ENCODE data around the gene DEFB128.
"Not testable (repeated sequence)": the region's sequence is repeated elsewhere in the genome, so short reads cannot be mapped to it uniquely, and the experiment has no call there.

Gene DEFB128

DNA sequence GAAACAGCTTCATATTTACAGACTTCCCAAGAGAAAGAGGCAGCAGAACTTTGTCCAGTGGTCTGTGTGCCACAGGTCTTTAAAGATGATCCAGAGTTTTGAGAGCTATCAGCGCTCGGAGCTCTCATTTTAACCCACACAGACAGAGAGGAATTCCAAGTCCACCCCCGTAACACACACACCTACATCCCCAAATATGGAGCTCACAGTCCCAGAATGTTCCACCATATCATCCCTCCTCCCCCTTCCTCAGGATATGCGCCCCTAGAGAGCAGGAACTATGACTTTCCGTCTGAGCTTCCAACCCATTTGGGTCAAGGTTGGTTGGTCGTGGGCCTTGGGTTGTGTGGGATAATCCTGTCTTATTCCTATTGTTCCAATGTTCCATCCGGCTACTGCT, at the start of gene DEFB128:
DEFB128 (minus strand) TSS at position 101 of the 400 bp plus-strand sequence; CDS start at position 13, 88 bp downstream.
- DNase-seq: no peak

DNA sequence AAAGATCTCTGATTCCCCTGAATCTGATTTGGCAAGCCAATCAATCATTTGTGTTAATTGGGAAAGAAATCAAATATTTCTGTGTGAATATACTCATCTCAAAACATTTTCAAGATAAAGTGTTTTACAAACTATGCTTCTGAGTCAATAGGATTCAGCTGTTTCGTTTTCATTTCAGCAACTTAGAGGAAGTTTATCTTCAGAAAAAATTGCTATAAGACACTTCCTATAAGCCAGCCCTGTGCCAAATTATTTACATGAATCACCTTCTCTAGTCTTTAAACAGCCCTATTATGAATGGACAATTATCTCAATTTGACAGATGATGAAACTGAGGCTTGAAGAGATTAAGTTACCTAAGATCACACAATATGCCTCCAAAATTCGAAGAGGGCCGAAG, 48.4 kb upstream of the DEFB128 start:
- peak; percentile 40 for DNase-seq

DNA sequence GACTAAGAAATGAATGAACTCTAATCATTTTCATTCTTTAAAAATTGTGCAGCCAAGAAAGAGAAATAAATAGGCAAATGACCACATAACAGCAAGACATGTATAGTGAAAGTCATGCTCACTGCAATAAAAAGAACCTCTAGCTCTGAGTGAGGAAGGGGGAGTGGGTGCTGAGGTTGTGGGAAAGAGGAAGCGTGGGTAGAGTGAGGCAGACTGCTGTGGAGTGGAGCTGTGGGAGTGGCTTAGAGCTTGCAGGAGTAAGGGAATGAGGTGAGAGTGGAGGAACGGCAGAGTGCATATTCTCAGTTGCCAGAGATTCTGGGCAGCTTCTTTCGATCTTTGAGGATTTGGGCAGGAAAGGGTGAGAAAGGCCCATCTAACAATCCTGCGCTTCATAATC, 48.0 kb upstream of the DEFB128 start:
- peak; percentile 40 for DNase-seq

DNA sequence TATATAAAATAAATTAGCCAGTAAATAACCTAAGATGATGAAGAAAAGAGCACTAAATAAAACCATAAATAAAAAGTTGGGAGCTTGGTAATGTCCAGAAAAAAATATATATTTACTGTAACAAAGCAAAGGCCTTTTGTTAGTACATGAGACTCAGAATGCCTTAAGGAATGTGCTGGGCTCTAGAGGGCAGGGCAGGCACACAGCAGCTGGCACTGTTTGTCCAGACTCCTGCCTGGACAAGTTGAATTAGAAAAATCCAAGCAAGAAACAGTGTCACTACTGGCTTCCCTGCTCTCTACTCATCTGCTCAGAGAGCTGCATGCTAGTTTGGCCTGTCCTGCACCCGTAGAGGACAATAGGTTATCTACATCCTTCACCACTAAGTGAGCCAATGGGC, 46.4 kb upstream of the DEFB128 start:
- DNase-seq: no peak

DNA sequence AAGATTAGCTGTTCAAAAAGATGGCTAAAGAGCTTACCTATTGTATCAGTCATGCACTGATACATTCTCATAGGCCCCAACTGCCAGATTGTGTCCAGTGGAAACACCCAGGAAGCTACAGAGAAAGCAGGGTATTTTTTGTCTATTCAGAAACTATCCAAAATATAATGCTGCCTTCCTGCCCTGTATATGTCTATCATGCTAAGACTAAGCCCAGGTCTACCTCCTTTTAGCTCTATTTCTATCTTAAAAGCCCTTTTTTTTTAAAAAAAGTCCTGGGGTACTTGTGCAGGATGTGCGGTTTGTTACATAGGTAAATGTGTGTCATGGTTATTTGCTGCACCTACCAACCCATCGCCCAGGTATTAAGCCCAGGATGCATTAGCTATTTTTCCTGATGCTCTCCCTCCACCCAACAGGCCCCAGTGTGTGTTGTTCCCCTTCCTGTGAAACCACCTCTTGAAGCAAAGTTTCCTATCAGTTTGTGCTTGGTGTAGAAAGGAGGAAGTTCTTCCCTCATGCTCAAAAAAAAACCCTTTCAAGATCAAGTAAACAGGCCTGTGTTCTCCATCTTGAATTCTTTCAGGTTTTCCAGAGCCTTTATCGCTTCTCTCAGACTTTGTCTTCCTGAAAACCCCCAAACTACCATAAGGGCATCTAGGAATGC, 38.1 kb upstream of the DEFB128 start:
- DNase-seq: no peak

DNA sequence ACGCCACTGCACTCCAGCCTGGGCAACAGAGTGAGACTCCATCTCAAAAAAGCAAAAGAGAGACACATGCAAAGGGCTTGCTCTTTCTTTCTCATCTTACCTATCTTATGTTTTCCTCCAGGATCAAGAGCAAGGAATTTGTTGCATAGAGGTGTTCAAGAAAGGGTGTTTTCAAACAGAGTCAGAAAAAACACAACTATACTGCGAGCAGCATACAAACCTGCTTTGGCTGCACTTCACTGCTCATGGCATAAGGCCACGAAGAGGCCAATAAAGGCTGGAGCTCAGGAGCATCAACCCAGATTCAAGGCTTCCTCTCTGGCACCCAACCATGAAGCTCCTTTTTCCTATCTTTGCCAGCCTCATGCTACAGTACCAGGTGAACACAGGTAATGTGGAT, 37.4 kb upstream of the DEFB128 start, which contains the start of gene DEFB129:
DEFB129 (plus strand) TSS at position 301 of the 400 bp plus-strand sequence; CDS start at position 332, 31 bp downstream.
- DNase-seq: no peak

DNA sequence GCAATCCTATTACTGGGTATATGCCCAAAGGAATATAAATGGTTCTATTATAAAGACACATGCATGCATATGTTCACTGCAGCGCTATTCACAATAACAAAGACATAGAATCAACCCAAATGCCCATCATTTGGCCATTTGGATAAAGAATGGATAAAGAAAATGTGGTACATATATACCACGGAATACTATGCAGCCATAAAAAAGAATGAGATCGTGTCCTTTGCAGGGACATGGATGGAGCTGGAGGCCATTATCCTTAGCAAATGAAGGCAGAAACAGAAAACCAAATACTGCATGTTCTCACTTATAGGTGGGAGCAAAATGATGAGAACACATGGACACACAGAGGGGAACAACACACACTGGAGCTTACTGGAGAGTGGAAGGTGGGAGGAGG, 36.4 kb upstream of the DEFB128 start:
- not testable (repeated sequence) for DNase-seq

DNA sequence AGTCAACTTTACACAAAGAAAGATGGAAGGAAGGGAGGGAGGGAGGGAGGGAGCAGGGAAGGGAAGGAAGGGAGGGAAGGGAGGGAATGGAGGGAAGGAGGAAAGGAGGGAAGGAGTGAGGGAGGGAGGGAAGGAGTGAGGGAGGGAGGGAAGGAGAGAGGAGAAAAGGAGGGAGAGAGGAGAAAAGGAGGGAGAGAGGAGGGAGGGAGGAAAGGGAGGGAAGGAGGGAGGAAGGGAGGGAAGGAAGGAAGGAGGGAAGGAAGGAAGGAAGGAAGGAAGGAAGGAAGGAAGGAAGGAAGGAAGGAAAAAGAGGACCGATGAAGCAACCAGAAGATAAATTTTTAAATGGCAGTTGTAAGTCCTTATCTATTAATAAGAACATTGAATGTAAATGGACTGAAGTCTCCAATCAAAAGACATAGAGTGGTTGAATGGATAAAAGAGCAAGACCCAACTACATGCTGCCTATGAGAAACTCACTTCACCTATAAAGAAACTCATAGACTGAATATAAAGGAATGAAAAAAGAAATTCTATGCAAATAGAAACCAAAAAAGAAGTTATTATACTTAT, 31.8 kb upstream of the DEFB128 start:
- DNase-seq: no peak

DNA sequence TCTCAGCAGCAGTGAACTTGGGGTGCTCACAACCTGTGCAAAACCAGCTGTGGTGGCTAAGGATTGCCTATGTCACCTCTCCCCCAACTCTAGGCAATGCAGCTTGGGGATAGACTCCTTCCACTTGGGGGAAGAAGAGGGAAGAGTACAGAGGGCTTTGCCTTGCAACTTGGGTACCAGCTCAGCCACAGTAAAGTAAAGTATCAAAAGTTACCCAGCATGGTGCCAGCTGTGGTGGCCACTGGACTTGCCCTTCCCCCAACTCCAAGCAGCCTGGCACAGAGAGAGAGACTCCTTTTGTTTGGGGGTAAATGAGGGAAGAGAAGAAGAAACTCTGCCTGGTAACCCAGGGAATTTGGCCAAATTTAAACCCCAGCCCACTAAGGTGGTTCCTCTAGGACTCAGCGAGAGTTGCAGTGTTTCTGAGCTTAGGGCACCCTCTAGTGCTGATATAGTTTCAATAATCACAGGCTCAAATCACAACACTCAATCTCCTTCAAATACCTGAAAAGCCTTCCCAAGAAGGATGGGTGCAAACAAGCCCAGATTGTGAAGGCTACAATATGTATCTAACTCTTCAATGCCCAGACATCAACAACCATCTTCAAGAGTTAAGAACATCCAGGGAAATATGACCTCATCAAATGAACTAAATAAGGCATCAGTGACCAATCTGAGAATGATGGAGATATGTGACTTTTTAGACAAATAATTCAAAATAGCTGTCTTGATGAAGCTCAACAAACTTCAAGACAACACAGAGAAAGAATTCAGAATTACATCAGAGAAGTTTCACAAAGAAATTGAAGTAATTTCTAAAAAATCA, 30.0 kb upstream of the DEFB128 start:
- DNase-seq: no peak

DNA sequence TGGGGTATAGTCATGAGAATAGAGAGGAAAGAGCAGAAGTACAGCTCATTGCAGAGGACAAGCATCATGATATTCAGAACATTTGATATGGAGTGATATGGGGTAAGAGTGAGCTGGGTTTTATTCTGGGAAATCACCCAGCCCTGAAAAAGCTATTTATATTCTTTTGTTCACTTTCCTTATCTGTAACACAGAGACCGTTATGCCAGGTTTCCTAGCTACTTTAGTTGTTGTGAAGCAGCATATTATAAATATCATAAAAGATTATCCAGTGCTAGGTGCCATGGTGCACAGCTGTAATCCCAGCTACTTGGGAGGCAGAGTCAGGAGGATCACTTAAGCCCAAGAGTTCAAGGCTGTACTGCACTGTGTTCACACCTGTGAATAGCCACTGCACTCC, 27.8 kb upstream of the DEFB128 start:
- DNase-seq: no peak

DNA sequence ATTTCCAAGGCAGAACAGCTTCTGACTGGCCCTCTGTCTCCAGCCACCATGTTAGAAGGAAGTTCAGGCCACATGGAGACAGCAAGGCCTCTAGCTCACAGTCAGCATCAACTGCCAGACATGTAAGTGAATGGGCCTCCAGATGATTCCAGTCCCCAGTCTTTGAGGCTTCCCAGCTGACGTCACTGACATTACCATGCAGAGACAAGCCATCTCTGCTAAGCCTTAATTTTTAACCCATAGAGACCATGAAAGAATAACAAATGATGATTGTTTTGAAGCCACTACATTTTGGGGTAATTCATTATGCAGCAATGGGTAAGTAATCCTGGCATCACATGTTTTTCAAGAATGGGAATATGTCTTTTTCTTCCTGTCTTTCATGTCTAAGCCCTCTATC, 26.3 kb upstream of the DEFB128 start:
- DNase-seq: no peak

DNA sequence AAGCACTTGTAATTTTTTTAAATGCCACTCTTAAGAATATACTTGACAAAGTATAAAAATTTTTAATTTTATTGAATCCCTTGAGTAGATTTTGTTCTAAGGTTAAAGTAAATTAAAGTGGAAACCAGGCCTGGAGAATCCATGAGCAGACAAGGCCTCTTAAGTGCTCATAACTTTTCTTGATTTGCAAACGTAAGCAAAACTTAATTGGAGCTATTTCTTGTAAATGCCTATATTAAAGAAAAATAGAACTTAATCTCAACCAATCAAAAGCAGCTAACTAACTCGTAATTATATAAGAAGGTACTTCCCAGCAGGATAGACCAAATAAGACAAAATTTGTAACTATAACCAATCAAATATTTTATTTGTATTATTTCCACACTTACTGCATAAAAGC, 24.9 kb upstream of the DEFB128 start:
- no peak for DNase-seq

DNA sequence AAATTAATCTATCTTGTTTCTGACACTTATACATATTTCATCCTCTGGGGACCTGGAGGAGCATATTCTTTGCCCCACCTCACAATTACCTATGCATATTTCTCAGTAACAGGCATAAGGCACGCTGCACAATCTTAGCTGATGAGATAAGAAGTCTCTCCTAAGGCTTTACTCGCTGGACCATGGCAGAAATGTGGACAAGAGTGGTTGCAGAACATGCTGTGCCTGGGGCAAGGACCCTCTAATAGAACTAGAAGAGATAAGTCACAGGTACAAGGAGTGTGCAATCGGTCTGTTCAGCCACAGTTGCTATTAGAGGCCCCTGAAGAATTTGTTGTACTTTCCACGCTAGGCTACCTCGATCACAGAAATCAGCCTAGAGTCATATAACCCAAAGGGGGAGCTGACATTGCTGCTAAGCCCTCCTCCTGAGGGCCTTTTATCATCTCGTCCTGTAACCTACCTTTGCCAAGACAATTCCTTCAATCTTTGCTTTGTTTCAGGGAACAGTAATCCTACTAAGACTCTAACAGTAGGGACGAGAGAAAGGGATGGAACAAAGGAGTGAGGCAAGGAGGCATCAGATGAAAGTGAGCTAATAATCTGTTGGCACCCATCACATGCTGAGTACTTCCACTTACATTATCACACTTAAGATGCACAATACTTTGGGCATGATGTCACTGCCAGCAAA, 21.4 kb upstream of the DEFB128 start:
- no peak for DNase-seq

DNA sequence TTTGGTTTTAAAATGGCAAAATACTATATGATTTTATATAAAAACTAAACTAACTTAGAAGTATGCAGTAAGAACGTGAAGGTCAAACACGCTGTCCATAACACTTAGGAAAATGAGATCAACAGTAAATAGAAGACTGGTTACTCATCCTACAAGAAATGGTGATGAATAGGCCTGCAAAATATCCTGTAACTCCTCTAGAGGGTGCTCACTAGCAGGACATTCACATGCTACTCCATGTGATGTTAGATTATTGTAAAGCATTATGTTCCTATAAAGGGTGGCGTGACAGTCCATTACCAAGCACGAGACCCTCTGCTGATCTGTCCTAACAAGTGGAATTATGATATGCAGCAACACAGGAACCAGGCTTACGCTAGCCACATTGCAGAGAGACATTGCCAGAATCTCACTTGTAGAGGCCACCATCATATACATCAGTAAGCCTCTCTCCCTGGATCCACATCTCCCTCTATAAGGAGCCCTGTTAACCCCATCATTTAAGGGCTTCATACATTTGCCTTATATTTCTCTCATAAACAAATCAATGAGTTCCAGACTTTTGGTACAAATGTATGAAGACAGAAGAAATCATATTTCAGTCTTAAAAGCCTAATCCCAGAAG, 19.5 kb upstream of the DEFB128 start:
- DNase-seq: no peak

DNA sequence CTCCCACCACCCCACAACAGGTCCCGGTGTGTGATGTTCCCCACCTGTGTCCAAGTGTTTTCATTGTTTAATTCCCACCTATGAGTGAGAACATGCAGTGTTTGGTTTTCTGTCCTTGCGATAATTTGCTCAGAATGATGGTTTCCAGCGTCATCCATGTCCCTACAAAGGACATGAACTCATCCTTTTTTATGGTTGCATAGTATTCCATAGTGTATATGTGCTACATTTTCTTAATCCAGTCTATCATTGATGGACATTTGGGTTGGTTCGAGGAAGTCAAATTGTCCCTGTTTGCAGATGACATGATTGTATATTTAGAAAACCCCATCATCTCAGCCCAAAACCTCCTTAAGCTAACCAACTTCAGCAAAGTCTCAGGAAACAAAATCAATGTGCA, 14.1 kb upstream of the DEFB128 start:
- not testable (repeated sequence) for DNase-seq

DNA sequence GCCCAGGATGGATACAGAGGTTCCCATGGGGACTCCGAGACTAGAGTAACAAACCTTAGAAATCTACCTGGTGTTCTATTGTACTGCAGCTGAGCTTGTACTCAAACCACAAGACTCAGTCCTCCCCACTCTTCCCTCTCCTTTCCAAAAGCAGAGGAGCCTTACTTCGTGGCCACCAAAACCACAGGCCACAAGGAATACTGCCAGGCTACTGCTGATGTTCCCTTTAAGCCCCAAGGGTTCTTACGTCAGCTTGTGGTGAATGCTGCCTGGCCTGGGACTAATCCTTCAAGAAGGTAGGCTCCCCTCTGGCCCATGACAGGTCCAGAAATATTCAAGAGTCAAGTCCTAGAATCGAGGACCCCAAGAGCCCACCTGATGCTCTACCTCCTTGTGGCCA, 10.5 kb upstream of the DEFB128 start:
- no peak for DNase-seq

DNA sequence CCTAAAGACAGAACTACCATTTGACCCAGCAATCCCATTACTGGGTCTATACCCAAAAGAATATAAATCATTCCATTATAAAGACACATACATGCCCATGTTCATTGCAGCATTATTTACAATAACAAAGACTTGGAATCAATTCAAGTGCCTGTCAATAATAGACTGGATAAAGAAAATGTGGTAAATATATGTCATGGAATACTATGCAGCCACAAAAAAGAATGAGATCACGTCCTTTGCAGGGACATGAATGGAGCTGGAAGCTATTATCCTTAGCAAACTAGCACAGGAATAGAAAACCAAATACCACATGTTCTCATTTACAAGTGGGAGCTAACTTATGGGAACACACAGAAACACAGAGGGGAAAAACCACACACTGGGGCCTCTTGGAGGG, 8.7 kb upstream of the DEFB128 start:
- no peak for DNase-seq

DNA sequence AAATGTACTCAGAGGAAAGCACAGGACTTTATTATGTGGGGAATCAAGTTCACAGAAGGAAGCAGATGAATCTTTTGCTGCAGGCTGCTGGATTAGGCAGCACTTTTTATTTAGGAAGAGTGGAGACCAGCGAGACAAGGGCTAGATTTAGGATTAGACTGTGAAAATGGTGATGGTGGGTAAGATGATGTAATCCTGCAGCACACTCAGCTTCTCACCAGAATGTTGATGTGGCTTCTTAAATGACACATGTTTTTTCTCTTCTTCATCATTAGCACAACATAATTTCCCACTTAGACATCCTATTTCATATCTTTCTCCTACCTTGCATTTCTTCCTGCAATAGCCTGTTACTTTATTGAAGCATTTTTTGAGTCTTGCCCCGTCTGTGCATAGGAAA, 1.8 kb downstream of the DEFB128 start:
- DNase-seq: no peak

DNA sequence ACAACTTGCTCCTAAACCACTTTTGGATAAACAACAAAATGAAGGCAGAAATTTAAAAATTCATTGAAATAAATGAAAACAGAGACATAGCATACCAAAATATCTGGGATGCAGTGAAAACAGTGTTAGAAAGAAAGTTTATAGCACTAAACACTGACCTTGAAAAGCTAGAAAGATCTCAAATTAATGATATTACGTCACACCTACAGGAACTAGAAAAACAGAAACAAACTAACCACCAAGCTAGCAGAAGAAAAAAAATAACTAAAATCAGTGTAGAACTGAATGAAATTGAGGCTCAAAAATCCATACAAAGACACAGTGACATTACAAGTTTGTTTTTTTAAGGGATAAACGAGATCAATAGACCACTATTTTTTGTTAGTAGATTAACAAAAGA, 5.2 kb downstream of the DEFB128 start:
- no peak for DNase-seq

DNA sequence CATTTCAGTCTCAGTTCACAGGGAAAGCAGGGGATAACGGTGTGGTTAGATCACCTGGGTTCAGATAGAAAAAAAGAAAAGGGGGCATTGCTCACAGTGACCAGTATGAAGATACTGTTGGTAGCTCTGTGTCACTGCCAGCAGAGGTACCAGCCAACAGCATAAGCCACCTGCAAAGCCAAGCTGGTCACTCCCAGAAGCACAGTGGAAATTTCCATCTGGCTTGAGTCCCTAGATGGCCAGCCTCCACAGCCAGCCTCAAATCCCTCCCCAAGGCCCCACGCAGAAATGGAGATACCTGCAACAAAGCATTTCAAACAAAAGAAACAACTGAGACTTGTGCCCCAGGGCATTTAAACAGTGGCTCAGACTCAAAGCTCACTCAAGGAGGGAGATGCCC, 20.6 kb downstream of the DEFB128 start:
- DNase-seq: no peak

DNA sequence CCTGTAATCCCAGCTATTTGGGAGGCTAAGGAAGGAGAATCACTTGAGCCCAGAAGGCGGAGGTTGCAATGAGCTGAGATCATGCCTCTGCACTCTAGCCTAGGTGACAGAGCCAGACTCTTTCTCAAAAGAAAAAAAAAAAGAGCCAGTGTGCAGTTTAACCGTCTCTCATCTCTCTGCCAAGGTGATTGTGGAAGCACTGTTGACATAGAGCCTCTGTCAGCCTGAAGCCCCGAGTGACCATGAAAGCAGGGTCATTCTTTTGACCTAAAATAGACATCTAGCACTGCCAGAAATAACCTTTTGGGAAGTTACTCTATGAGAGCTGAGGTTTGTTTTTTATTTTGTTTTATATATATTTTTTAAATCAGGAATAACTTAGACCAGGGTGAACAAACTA, 24.9 kb downstream of the DEFB128 start:
- no peak for DNase-seq

DNA sequence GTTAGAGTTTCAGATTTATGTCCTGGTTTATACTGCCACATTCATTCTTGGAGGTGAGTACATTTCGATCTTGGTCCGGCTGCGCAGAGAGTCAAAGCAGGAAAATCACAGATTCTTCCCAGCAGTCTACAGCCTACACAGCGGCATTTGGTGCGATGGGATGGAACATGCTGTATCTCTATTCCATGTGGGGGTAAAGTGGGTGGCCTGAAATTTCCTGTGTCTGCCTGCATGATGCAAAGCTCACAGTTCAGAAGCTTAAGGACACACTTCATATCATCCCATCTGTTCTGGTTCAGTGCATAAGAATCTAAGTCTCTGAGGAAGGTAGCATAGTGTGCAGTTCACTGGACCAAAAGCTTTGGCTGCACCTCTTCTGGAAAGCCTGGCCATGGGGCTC, 32.4 kb downstream of the DEFB128 start, which contains the start of gene DEFB127:
DEFB127 (plus strand) TSS at position 301 of the 400 bp plus-strand sequence; CDS start at position 392, 91 bp downstream.
- no peak for DNase-seq

DNA sequence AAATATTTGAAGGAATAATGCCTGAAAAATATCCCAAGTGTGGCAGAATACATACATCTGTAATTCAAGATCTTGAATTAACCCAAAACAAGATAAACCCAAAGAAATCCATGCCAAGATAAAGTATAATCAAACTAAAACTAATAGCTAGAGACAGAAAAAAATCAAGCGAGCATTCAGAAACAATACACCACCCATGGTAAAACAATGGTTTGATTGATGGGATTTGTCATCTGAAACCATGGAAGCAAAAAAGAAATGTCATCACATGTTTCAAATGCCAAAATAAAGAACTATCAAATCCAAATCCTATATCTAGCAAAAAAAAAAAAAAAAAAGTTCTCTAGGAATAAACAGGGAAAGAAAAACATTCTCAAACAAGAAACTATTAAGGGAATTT, 37.4 kb downstream of the DEFB128 start:
- no peak for DNase-seq
